Posterior cingulate gyrus (tissue), 11 donors: ENCODE measurements around the gene USP10.
"Not testable (repeated sequence)": the region's sequence is repeated elsewhere in the genome, so short reads cannot be mapped to it uniquely, and the experiment has no call there.

Experiments used
- DNase-seq, 10 donors: peaks; one replicate each; pipeline versions ENCODE4 v3.0.0 to v3.0.0-alpha.2; 2020 to 2021; ENCODE audit warnings: mixed read lengths in 3 of 10
- intact Hi-C: fragments of 100-400 bp; cut with DNase I; formaldehyde crosslinking; loops from one replicate; pipeline ENCODE4 v1.15.1; 2023

The USP10 gene

GRCh38 chr16:84724606-84725309 lies 25.0 kb downstream of the USP10 start:
- intact Hi-C loops = loop anchor here (2.0 to 5.0 kb wide), 2 partner anchors 102 to 214 kb away; no protein-coding TSS in a partner anchor
- DNase-seq = no peak

DNA sequence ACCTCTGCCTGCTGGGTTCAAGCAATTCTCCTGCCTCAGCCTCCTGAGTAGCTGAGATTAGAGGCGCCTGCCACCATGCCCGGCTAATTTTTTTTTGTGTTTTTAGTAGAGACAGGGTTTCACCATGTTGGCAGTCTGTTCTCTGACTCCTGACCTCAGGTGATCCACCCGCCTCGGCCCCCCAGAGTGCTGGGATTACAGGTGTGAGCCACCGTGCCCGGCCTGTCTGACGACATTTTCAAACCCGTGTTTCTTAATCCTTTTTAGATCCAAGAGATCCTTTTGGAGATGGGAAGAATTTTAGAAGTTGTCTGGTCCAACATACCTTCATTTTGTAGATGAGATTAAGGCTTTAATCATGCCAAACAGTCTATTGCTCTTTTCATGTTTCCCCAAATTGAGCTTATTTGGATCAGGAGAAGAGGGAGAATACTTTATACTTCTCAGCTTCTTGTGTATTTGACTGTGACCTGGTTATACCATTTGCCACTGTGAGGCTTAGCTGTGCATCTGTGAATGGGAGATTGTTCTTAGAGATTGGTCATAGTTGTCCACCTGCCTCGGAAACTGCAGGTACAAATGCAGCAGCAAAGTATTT lies 25.8 kb downstream of the USP10 start:
- no peak for DNase-seq
- intact Hi-C loops = loop anchor here (2.0 to 5.0 kb wide), 3 partner anchors 53 to 215 kb away; no protein-coding TSS in a partner anchor

- peak; percentile 78 to 97 (median 92) for DNase-seq
- intact Hi-C loops = loop anchor here (2.0 to 5.0 kb wide), 2 partner anchors 53 to 104 kb away; no protein-coding TSS in a partner anchor
These were observed 26.4 kb downstream of the USP10 start for GRCh38 chr16:84726079-84726668.

DNA sequence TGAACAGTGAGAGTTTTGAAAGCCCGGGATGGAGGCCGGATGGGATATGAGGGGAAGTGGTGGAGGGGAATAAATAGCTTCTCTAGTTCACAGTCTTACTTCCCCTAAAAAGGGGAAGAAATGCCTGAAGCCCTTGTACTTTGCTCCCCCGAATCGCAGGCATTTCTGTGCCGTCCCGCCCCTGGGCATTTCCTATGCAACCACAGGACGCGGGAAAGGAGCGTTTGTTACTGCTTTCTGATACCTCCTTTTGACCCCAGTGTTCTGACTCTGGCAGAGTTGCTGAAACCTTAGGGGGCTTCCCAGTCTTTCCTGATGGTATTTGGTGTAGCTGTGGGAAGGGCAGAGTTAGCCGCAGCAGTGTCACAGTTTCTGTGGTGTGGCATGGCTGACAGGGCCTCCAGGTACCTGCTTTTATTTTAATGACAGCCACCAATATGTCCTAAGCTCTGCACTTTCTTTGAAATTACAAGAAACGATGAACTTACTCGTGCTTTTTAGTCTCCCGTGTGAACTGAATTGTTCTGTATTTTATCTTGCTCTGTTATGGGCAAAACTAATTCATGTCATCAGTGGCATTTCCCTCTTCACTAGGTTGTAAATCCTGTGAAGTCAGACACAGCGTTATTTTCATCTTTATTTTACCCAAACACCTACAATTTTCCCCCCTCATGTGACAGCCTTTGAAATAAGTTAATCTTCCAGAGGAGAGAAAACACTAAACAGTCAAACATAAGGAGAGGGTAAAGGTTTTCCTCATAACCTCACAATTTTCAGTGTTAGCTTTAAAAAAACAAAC lies 27.1 kb downstream of the USP10 start:
- DNase-seq = no peak
- intact Hi-C loops = loop anchor here (2.0 to 5.0 kb wide), 2 partner anchors 54 to 105 kb away; no protein-coding TSS in a partner anchor

DNA sequence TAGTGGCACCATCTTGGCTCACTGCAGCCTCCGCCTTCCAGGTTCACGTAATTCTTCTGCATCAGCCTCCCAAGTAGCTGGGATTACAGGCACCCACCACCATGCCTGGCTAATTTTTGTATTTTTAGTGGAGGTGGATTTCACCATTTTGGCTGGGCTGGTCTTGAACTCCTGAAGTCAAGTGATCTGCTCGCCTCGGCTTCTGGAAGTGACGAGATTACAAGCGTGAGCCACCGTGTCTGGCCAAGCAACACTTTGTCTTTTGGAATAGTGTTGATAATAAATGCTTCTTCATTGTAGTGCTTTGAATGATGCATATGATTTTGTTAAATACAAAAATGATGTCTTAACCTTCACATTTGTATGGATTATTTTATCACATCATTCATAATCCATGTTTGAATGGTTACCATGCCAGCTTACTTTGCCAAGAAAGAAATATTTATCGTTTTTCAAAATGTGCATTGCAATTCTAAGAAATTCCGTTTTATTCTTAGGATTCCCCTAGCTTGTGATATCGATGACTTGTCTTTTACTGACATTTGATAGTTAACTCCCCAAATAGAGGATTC lies 29.1 kb downstream of the USP10 start:
- intact Hi-C loops = loop anchor here (5.0 kb wide), 1 partner anchor 107 kb away; no protein-coding TSS in a partner anchor
- no peak for DNase-seq

DNA sequence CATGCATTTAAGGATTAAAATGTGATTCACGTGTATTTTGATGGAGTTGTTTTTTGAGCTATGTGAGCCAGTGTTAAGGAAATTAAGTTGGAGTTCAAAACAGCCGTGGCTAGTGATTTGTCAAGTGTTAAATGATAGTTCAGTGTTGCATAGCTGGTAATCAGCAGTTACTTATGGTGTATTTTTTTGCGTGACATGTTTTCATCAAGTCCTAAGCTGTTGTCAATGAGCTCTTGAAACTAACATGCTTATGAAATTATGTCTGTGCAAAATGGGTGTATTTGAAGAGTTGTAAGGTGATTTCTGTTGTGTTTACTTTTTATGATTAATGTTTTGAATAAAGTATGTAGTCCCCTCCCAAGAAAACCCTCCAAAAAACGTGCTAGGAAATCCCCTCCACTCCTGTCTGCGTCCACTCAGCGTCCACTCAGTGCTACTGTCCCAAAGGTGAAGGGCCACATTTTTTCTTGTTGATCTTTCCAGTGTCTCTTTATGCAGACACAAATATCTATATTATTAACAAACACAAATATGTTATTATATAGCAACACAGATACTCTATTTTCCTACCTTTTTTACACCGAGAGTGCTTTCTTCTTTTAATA lies 30.0 kb downstream of the USP10 start:
- intact Hi-C loops = loop anchor here (5.0 kb wide), 1 partner anchor 108 kb away; no protein-coding TSS in a partner anchor
- DNase-seq = no peak

DNA sequence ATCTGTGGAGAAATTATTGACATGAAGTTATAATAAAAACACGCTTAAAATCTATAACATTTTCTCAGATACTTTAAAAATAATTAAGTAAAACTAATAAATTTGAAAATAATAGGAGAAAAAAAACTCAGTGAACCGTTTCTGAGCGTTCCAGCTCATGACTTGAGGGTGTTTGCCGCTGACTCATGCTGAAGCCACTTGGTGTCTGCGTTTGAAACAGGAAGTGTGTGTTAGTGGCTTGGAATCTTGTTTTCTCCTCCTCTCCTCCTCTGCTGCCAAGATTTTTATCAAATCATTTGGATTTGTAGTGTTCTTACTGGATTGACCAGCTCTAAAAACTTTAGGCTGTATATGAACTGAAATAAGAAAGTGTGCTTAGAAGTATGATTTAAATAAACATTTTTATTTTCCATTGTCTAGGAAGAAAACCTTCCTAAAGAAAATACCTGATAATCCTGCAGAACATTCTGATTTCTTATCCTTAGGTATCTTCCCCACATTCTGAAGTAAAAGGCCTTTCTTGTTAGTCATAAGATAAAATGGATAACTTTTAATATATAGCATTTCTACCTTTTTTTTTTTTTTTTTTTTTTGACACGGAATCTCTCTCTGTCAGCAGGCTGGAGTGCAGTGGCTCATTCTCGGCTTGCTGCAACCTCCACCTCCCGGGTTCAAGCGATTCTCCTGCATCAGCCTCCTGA lies 30.8 kb downstream of the USP10 start:
- intact Hi-C loops = no loop called here
- peak in 2 of 10 donors; percentile 50 to 89 for DNase-seq

- intact Hi-C loops, DNase-seq: not testable (repeated sequence)
These were observed 32.5 kb downstream of the USP10 start for GRCh38 chr16:84732332-84732673.

GRCh38 chr16:84732674-84733352 lies 33.0 kb downstream of the USP10 start:
- DNase-seq = no peak
- intact Hi-C loops = no loop called here

DNA sequence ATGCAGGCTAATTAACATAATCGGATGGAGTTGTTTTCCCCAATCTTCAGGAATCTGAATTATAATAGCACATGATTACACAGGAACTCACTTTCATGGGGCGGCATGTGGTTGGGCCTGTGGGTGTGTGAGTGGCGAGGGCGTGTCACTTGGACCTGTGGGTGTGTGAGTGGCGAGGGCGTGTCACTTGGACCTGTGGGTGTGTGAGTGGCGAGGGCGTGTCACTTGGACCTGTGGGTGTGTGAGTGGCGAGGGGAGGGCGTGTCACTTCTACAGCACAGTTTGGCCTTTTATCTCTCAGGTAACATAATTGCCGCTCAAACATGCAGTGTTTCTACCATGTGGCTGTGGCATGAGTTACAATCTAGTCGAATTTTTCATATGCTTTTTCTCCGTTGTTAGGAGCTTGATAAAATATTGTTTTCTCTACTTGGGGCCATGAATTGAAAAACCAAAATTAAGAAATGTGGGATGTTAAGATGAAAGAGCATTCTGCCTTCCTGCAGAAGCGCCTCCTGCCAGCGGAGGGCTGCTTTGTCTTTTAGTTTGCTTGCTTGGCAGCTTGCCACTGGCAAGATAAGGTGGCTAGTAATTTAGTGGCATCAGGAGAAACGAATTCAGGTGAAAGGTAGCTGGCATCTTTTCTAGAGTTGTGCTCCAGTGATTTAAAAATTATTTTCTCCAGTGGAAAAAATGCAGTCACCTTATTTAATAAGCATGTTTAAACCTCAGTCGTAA lies 36.2 kb downstream of the USP10 start:
- DNase-seq = no peak
- intact Hi-C loops = no loop called here

GRCh38 chr16:84737192-84738011 lies 37.6 kb downstream of the USP10 start:
- no peak for DNase-seq
- intact Hi-C loops = no loop called here

DNA sequence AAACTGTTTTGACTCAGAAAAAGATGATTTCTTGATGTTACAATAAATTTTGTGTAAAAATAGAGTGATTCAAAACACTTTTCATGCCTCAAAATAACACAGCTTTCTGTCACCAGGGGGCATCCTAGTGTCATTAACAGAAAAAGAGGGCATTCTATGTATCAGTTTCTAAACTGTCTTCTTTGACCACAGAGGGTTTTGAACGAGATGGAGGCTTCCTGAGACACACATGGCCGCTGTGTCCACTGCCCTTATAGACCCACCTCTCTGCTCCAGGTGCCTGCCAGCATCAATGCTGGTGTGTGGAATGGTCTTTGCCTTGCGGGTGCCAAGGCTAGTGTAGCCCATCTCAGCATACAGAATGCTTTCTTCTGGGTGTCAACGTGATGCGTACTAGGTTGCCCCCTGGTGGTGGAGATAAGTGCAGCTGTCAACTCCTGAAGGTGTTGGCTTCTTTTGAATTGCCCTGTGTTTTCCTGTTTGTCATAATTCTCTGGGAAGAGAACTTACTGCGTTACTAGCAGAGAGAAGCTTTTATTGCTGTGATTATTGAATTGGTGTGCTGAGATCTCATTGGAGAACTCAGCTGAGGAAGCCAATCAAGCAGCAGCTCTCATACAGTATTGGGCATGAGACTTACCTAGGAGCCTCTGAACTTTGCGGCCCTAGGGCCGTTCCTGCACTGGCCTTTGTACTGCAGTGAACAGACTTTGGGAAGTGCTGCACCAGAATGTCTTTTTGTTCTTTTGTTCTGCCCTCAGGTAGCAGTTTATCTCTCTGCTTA lies 38.6 kb downstream of the USP10 start:
- intact Hi-C loops = no loop called here
- DNase-seq = peak in 8 of 10 donors; percentile 45 to 91 (median 74)

DNA sequence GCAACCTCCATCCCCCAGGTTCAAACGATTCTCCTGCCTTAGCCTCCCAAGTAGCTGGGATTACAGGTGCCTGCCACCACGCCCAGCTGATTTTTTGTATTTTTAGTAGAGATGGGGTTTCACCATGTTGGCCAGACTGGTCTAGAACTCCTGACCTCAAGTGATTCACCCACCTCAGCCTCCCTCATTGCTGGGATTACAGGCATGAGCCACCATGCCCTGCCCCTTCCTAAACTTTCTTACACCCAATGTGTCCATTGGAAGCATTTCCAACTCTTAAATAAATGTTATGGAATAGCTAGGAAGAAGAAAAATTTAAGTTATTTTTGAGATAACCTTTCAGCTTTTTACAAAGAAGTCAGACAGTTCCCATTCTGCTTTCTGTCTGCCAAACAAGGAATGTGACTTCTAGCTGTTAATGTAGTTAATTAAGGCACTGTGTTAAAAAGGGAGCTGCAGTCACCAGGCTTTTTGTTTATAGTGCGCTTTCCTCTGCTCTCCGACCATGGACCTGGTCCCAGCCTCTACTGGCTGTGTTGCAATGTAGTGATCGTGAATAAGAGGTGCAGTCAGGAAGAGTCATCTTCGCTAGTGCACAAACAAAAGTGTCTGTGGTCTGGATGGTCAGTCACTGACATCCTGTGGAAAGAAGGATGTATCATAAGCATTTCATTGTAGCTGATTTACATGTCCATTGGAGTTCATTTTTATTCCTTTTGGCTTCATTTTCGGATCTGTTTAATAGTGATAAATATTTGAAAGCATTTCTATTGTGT lies 39.7 kb downstream of the USP10 start:
- DNase-seq = no peak
- intact Hi-C loops = no loop called here

GRCh38 chr16:84740596-84741116 lies 40.9 kb downstream of the USP10 start:
- intact Hi-C loops = no loop called here
- peak in 1 of 10 donors; percentile 28 for DNase-seq

GRCh38 chr16:84741340-84741830 lies 41.6 kb downstream of the USP10 start:
- intact Hi-C loops = no loop called here
- peak in 4 of 10 donors; percentile 26 to 47 (median 34) for DNase-seq
